Measurements from ENCODE around the gene GADL1.

DNA sequence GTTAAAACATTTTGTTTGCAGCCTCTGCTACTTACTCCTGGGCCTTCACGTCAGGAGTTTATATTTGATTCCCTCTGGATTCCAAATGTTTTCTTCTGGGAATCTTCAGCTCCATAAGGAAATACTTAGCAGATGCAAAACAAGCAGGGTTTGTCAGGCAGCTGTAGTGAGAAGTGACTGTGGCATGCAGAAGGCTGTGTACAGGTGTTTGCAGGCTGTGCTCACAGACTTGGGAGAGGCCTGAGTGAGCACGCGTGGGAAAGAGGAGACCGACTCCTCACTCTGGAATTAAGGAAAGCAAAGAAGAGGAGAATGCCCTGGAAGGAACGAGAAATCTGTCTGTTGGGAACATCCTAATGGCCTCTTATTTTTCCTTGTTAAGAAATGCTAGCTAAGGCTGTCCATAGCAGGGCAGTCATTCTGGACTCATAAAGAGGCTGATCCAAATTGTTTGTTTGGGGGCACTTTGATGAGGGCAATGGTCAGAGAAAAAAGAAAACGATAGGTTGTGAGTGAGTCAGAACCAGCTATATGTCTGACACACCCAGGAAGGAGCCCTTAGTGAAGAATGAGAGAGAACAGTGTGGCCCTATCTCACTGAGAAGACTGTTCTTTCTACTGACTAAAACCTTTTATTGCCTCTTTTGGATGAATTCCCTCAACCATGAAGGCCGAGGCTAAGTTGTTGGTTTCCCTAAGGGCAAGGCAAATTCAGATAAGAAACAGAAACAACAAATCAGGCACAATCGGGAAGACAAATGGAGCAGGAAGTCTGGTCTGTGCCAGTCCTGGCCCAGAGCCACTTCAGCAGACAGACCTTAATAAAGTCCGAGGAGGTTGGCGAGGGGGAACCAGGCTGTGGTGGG is 205.5 kb downstream of the GADL1 start:
- TF ChIP-seq RARB (CRISPR knock-in tag; IDR thresholded peaks at IDR 0.05) (no peak), PPARA (CRISPR knock-in tag; IDR thresholded peaks at IDR 0.05; ENCODE audit: borderline replicate concordance) (no peak), ZNF8 (CRISPR knock-in tag; IDR thresholded peaks at IDR 0.05) (0 out of 2 replicates have a peak, but pooled peaks have one; percentile 37), ESRRG (CRISPR knock-in tag; IDR thresholded peaks at IDR 0.05) (no peak), ZFP3 (CRISPR knock-in tag; IDR thresholded peaks at IDR 0.05) (no peak)

Data from SK-N-SH treated with all-trans-retinoic acid at 6 μM for 48 hours (cell line).